GM21367 (cell line): Measurements from ENCODE around the gene CHCHD1.
"Not testable (repeated sequence)": the region's sequence is repeated elsewhere in the genome, so short reads cannot be mapped to it uniquely, and the experiment has no call there.

ENCODE experiments used
- ATAC-seq: cut with Tn5 transposase; IDR thresholded peaks from one replicate; pipeline ENCODE4 v1.9.1; 2021; ENCODE audit not compliant: unreplicated experiment

The CHCHD1 gene

DNA sequence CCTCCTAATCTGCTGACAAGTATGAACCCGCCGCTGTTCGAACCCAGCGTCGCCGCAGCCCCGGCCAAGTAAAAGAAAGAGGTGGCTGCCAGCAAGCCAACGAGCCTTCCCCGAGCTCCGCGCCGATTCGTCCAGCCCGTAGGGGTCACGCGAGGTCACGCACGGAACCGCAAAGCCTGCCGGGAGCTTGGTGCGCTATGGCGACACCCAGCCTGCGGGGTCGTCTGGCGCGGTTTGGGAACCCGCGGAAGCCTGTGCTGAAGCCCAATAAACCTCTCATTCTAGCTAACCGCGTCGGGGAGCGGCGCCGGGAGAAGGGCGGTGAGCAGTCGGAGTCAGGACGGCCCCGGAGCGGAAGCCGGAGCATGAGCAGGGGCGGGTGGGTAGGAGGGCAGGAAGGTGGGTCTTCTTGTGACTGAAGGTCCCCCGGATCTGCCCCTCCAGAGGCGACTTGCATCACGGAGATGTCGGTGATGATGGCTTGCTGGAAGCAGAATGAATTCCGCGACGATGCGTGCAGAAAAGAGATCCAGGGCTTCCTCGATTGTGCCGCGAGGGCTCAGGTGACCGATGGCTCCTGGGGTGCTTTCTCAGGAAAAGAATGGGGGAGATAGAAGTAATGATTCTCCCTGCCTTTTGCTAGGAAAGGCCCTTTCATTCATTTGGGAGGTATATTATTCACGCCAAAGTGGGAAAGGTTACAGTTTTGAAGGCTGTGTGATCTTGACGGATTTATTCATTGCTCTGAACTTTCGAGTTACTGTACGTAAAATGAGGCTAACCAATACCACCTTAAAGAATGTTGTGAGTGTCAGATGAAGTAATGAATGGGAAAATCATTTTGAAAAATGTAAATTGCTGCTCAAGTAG, at the start of gene CHCHD1:
TSS of gene CHCHD1 (plus strand) at position 170 of the 870 bp plus-strand sequence. CDS start at position 198, 28 bp downstream.
- peak; percentile 50 for ATAC-seq

GRCh38 chr10:73732426-73732825, 49.4 kb upstream of the CHCHD1 start:
- no peak for ATAC-seq

GRCh38 chr10:73732931-73733623, 48.8 kb upstream of the CHCHD1 start:
- ATAC-seq, result no peak

GRCh38 chr10:73734028-73734720, 47.7 kb upstream of the CHCHD1 start:
- no peak for ATAC-seq

DNA sequence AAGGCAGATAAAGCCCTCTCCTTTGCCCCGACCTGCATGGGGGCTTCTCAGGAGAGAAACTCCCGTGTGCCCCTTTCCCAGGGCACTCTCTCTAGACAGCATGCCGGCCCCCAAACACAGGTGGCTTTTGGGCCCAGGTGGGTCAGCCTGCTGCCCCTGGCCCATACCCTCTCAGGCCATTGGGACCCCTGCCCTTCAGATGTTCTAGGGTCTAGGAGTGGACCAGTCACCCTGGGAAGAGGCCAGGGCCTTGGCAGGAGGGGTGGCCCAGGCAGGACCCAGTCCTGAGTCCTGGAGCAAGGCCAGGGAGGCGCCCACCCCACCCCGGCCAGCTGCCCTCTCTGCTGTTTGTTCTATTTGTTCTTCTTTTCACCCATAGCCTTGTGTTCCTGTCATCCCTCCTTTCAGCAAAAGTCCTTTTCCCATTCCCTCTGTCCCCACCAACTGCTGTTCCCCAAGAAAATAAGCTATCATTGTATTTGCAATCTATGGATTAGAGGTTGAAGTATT, 47.0 kb upstream of the CHCHD1 start:
- no peak for ATAC-seq

DNA sequence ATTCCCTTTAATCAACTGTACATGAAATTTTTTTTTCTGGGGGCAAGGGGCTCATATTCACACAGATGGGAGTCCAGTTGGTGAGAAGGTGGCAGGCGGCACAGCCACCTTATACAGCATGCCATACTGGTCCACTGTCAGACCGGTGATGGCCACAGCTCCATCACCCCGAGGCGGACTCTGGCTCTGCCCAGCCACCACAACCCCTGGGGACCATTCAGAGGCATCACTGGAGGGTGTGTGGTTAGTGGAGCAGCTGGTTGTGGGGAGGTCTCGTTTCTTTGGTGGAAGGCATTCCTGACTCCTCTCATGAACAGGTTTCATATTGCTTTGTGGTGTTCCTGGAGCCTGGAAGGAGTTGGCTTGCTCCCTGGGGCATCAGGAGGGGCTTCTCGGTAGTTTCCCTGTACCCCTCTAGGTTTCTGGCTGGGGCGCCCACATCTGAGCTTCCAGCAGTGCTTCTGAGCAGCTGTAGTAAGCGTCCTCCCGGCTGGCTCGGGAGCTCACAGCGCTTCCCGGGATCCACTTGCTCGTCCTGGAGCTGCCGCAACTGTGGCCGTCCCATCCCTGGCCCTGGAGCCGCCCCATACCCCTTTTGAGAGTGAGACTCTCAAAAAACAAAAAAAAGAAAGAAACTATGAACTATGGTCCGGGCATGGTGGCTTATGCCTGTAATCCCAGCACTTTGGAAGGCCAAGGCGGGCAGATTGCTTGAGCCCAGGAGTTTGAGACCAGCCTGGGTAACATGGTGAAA, 41.2 kb upstream of the CHCHD1 start:
- not testable (repeated sequence) for ATAC-seq

- ATAC-seq, result no peak
Measured at GRCh38 chr10:73742454-73742734, 39.5 kb upstream of the CHCHD1 start.

DNA sequence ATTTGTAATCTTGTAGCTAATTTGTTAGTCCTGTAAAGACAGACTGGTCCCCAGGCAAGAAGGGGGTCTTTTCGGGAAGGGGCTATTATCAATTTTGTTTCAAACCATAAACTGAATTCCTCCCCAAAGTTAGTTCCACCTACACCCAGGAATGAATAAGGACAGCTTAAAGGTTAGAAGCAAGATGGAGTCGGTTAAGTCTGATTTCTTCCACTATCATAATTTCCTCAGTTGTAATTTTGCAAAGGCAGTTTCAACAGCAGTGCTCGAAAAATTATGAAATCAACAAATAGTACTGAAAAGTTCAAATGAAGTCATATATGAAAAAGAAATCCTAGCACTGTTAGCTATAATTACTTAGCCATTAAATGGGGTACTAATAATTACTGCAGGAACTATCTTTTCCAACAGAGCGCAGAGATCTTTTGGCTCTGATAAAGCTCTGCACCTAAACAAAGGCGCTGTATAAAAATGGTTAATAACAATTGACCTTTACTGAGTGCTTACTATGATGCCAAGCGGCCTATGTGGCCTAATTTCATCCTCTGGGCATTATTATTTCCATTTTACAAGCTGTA, 38.4 kb upstream of the CHCHD1 start:
- ATAC-seq, result no peak

- ATAC-seq, result peak; percentile 81
Measured at GRCh38 chr10:73743905-73744663, 37.8 kb upstream of the CHCHD1 start, which contains the start of gene SEC24C. Gene SEC24C, plus strand, starts transcription at chr10:73744372. Its CDS starts 2,461 bp downstream, at chr10:73746833.

GRCh38 chr10:73744664-73744975, 37.2 kb upstream of the CHCHD1 start:
- peak; percentile 19 for ATAC-seq

DNA sequence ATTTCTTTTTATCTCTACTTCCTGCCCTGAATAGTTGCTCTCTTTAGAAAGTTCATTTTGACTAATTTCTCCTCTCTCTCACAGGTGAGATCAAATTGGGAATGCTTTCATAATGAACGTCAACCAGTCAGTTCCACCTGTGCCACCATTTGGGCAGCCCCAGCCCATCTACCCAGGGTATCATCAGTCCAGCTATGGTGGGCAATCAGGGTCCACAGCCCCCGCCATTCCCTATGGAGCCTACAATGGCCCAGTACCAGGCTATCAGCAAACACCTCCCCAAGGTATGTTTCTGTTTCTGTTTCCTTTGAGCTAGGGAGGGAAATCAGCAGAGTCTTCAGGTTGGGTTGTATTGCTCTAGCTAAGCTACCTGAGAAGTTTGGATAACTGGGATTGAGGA, 35.1 kb upstream of the CHCHD1 start:
- no peak for ATAC-seq

DNA sequence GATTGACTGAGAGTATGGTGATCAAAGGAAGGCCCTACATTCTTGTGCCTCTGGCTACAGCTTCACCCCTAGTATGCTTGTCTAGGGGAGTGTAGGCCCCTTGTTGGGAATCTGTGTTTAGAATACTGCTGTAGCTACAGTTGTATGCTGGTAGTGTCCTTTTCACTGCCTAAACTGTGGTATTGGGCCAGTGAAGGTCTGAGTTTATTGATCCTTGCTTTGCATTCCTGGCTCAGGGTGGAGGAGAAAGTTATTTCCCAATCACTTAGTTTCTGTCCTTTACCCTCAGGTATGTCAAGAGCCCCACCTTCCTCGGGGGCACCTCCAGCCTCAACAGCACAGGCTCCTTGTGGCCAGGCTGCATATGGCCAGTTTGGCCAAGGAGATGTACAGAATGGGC, 31.0 kb upstream of the CHCHD1 start:
- ATAC-seq, result no peak

DNA sequence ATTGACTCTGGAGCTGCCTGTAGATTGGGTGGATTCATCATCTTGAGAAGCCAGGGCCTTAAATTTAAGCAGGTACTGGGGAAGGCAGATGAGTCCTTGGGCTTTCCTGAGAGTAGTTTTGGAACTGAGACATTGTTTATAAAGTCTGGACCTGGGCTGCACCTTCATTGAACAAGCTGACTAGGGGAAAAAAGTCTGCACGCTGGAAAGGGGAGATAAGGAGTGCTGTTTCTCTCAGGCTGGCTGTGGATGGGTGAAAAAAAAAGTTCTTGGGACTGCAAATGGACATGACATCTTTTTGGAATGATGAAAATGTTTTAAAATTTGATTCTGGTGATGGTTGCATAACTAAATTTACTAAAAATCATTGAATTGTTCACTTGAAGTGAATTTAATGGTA, 25.7 kb upstream of the CHCHD1 start:
- ATAC-seq, result no peak

DNA sequence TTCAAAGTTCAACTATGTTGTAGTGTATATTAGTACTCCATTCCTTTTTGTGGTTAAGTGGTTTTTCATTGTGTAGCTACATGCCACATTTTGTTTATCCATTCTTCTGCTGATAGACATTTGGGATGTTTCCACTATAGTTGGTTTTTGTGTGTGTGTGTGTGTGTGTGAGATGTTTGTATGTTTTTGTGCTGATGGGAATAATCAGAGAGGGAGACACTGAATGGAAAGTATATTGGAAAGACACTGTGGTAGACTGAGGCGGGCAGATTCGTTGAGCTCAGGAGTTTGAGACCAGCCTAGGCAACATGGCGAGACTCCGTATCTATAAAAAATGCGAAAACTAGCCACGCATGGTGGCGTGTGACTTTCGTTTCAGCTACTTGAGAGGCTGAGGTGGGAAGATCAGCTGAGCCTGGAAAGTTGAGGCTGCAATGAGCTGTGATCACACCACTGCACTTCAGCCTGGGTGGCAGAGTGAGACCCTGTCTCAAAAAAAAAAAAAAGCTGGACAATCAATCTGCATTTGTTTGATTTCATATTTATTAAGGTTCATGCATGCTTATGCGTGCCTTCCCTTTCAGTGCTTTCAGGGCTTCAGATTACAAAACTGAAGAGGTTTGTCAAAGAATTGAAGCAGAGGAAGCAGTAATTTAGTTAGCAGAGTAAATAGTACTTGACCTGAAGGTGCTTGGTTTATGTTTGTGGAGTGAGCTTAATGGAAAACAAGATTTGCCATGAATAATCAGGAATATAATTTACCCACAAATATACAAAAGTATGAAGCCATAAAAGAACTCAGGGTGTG, 22.9 kb upstream of the CHCHD1 start:
- ATAC-seq, result no peak

GRCh38 chr10:73759512-73760115, 22.2 kb upstream of the CHCHD1 start:
- peak; percentile 42 for ATAC-seq

- ATAC-seq, result no peak
Measured at GRCh38 chr10:73761781-73762180, 20.1 kb upstream of the CHCHD1 start.

DNA sequence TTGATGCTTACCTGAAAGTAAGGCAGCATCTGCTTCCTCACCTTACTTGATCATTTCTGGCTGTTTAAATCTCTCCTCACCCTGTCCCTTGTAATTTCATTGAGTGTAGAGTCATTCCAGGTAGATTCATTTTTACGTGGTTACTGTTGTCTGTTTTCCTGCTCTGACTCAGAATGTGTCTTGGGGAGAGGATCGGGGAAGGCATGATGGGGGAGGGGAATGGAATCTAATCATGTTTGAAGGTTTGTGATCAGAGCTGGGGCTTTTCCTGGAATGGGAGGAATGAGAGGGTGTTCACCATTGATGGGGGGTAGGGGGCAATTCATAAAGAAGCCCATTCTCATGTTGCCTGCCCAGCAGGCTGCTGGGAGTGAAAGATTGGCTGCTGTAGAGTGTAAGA, 18.9 kb upstream of the CHCHD1 start:
- no peak for ATAC-seq

DNA sequence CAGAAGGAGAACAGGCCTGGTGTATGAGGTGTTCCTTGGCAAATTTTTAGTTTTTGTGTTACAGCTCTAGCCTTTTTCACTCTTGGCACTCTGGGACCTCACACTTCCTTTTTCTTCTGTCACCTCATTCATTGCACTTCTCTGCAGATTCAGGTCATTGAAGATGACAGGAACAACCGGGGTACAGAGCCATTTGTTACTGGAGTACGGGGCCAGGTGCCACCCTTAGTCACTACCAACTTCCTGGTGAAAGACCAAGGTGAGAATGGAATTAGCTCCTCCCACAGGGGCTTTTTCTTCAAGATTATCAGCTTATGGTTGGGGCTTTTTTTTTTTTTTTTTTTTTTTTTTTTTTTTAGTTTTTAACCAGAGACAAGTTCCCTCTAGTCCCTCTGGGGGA, 18.5 kb upstream of the CHCHD1 start:
- ATAC-seq, result no peak

DNA sequence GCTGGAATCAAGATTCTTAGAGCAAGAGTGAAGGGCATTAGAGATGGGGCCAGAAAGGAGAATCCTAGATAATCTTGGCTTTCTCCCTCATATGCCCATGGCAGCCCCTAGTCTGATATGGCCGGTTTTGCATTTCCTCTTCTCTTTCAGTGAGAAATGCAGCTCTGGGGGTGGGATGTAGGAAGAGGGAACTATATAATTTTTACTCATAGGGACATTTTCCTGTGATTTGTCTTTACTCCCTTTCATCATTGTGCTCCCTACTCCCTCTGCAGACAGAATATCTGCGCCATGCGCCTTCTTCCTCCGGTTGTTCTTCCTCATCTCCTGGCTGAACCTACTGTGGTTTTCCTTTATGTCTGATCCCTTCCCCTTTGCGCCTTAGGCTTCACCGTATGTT, 16.8 kb upstream of the CHCHD1 start:
- ATAC-seq, result no peak
